Activated naive CD8-positive, alpha-beta T cell treated with anti-CD3 and anti-CD28 coated beads for 36 hours (primary cell): ENCODE results near the gene TEK. TPM values are rescaled to one million over a fixed set of nuclear protein-coding genes. Genes with fewer than 3 reads are reported as not detected.

Source experiments
- DNase-seq: peaks from one replicate; pipeline ENCODE4 v3.0.0; 2021
- H3K27ac Mint-ChIP-seq: one replicate; pipeline ENCODE4 v1.8.0; 2022; ENCODE audit warnings: mild to moderate bottlenecking, moderate library complexity, mixed read lengths
- H3K27me3 Mint-ChIP-seq: one replicate; pipeline ENCODE4 v1.8.0; 2022; ENCODE audit warnings: mild to moderate bottlenecking, mixed read lengths
- H3K36me3 Mint-ChIP-seq: one replicate; pipeline ENCODE4 v1.8.0; 2021; ENCODE audit warnings: mild to moderate bottlenecking, mixed read lengths
- H3K4me1 Mint-ChIP-seq: one replicate; pipeline ENCODE4 v1.8.0; 2021; ENCODE audit warnings: mixed read lengths
- H3K4me3 Mint-ChIP-seq: one replicate; pipeline ENCODE4 v1.8.0; 2022; ENCODE audit warnings: mild to moderate bottlenecking, moderate library complexity, mixed read lengths
- H3K9me3 Mint-ChIP-seq: one replicate; pipeline ENCODE4 v1.8.0; 2022; ENCODE audit warnings: mixed read lengths
- total RNA-seq, 2 experiments: library from RNA; stranded (reverse); gene quantifications; one replicate each; pipeline ENCODE4 v1.2.3, GENCODE V29; 2021

Gene TEK
- total RNA-seq, 2 experiments from 2014 or later = not detected

DNA sequence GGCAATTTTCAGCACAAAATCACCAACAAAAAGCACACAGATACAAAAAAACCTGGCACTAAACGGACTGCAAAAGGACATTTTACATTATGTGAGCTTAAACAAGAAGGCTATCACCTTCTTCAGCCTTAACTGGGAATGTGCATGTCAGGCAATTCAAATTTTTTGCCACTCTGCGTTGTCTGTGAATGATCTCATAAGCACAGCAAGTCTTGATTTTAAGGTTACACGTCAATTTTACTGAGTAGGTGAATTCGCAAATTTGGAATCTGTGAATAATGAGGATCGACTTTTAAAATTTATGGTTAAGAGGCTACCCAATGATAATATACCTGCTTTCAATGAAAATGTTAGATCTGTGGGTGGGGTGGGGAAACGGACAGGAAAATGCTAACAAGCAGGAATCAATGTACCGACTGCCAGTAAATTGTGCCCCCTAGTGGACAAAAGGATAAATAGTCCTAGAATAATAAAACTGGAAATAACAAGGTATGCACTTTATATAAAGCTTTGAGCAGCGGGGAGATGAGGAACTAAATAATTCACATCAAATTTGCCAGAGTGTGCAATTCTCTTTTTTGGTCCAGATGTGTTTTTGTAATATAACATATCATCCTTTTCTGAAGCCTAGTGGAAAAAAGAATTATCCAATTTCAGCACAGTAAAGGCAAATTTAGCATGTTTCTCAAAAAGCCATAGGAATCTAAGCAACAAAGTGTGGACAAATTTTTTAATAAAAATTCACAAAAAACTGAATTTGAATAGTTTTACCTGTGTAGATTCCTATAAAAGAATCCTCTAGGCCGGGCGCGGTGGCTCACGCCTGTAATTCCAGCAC lies 167.4 kb downstream of the TEK start:
- no peak for DNase-seq
- no peaks in the 10 kb centered on the region for H3K36me3 Mint-ChIP-seq
- no peak overlapping the region for H3K27ac Mint-ChIP-seq
- H3K4me1 Mint-ChIP-seq = peaks cover 1% of the 10 kb centered on the region
- H3K27me3 Mint-ChIP-seq = peaks cover 8% of the 10 kb centered on the region
- no peak overlapping the region for H3K4me3 Mint-ChIP-seq
- H3K9me3 Mint-ChIP-seq = no peaks in the 10 kb centered on the region

DNA sequence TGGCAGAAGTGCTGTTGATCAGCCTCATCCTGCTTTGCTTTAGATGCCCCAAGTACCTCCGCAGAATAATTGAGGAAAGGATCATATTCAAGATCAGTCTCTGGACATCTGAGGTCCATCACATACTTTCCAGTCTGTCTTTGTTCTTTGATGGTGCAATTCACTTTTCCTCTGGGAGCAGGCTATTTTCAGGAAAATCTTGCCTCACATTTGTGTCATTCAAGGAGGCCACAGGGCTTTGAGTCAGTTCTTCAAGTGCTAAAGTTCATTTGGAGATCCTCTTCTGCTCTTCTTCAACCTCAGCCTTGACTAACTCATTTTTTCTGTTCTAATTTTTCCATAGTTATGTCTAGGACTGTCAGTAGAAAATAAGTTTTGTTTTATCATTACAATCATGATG lies 169.3 kb downstream of the TEK start:
- Mint-ChIP-seq H3K27me3 (peaks cover 8% of the 10 kb centered on the region), H3K27ac (no peak overlapping the region), H3K4me1 (peaks cover 3% of the 10 kb centered on the region), H3K36me3 (no peaks in the 10 kb centered on the region), H3K9me3 (no peaks in the 10 kb centered on the region), H3K4me3 (no peak overlapping the region)
- DNase-seq = no peak

DNA sequence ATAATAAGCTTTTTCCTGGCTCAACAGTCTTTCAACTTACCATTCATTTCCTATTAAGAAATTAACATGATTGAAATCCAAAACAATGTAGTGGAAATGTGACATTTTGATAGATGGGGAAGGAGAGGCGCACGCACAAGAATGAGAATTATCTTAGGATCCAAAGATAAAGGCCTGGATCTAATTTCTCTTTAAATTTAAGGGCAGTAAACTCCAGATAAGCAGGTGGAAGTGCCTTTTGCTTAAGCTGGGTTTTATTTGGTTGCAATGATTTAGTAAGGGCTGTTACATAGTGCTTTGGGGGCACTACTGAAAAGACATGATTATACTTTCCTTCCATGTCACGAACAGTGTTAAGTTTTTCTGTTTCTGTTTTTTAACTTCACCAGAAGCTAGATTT lies 170.6 kb downstream of the TEK start:
- no peaks in the 10 kb centered on the region for H3K9me3 Mint-ChIP-seq
- peaks cover 8% of the 10 kb centered on the region for H3K27me3 Mint-ChIP-seq
- H3K4me1 Mint-ChIP-seq = peaks cover 3% of the 10 kb centered on the region
- H3K4me3 Mint-ChIP-seq = no peak overlapping the region
- H3K36me3 Mint-ChIP-seq = no peaks in the 10 kb centered on the region
- H3K27ac Mint-ChIP-seq = no peak overlapping the region
- no peak for DNase-seq

Other genes starting within 250 kb of the TEK start
- gene CAAP1, start 216.4 kb upstream of the TEK start, total RNA-seq = 10 to 100 TPM; 19.3 to 20.8 TPM
- 10 to 100 TPM; 42.5 to 45.3 TPM for gene PLAA, start 162.0 kb upstream of the TEK start, total RNA-seq
- gene IFT74, start 152.8 kb upstream of the TEK start, total RNA-seq = 10 to 100 TPM; 11.0 to 12.4 TPM
- gene LRRC19, start 103.6 kb upstream of the TEK start, total RNA-seq = not detected
- gene EQTN, start 187.9 kb downstream of the TEK start, total RNA-seq = not detected